Posterior vena cava (tissue), 2 donors: ENCODE data around the gene ANTXRL. TPM values are rescaled to one million over a fixed set of nuclear protein-coding genes. Genes with fewer than 3 reads are reported as not detected.
"Not testable (repeated sequence)": the region's sequence is repeated elsewhere in the genome, so short reads cannot be mapped to it uniquely, and the experiment has no call there.

ENCODE experiments used
- DNase-seq: peaks from one replicate; pipeline ENCODE4 v3.0.0-alpha.2; 2020; ENCODE audit warnings: low spot score
- intact Hi-C, 2 donors: fragments of 100-400 bp; cut with DNase I; formaldehyde crosslinking; loops; one replicate each; pipeline versions ENCODE4 v1.14.1 to v1.14.2; 2022 to 2023
- total RNA-seq, 2 donors: library from RNA; stranded (reverse); fragmentation: NEBNext Ultra II Directional; extraction: Animal tissue kit (Norgen Biotek cat#: 25700); gene quantifications; one replicate each; pipeline ENCODE4 v1.2.1, GENCODE V29; 2021
- donor health status: DM: yes; HTN: yes; CAD: no.
- donor health status: DM: yes; HTN: yes; CAD: no.

Gene ANTXRL
- total RNA-seq, 2 donors from 2014 or later, result not detected

- DNase-seq, intact Hi-C loops: not testable (repeated sequence)
Observed at GRCh38 chr10:46379233-46379848, 92.5 kb downstream of the ANTXRL start.

Other genes starting within 250 kb of the ANTXRL start
- not detected for gene MSMB, start 240.7 kb upstream of the ANTXRL start, total RNA-seq
- not detected for gene ANXA8L1, start 88.8 kb downstream of the ANTXRL start, total RNA-seq
- gene NPY4R, start 179.0 kb downstream of the ANTXRL start, total RNA-seq, result not detected